Transverse colon (tissue), 4 donors: ENCODE data around the gene KLHL11. TPM values are rescaled to one million over a fixed set of nuclear protein-coding genes. Genes with fewer than 3 reads are reported as not detected.
"Not testable (repeated sequence)": the region's sequence is repeated elsewhere in the genome, so short reads cannot be mapped to it uniquely, and the experiment has no call there.

Source experiments
- DNase-seq: peaks from one replicate; pipeline ENCODE4 v3.0.0-alpha.2; 2019
- H3K27ac ChIP-seq, 4 donors: fragments of 200-600 bp; sonication (generic); 2 replicates each; pipeline ENCODE4 v1.5.1; 2016 to 2018; ENCODE audit warnings: inconsistent platforms in 4 of 4
- H3K27me3 ChIP-seq: fragments of 200-600 bp; sonication (generic); 2 replicates; pipeline ENCODE4 v1.5.1; 2017; ENCODE audit warnings: inconsistent platforms
- H3K36me3 ChIP-seq, 4 donors: fragments of 200-600 bp; sonication (generic); 2 replicates each; pipeline ENCODE4 v1.5.1; 2017 to 2019; ENCODE audit warnings: inconsistent platforms in 4 of 4
- H3K4me1 ChIP-seq, 4 donors: fragments of 200-600 bp; sonication (generic); 2 replicates each; pipeline ENCODE4 v1.5.1; 2017 to 2020; ENCODE audit warnings: inconsistent platforms in 4 of 4
- H3K4me3 ChIP-seq, 4 donors: fragments of 200-600 bp; sonication (generic); 1 replicate in 1 of 4; 2 replicates in 3 of 4; pipeline versions ENCODE4 v1.5.1 to v1.6.1; 2017 to 2019; ENCODE audit warnings: inconsistent platforms in 4 of 4
- H3K9me3 ChIP-seq, 2 donors: fragments of 200-600 bp; sonication (generic); 2 replicates each; pipeline ENCODE4 v1.5.1; 2017 to 2019; ENCODE audit warnings: inconsistent platforms in 2 of 2
- EP300 ChIP-seq: sonication (generic); formaldehyde crosslinking; IDR thresholded peaks from one replicate; pipeline ENCODE4 v1.6.1; 2017; ENCODE audit warnings: antibody characterized with exemption, low read depth
- POLR2A ChIP-seq: fragments of 450-650 bp; IDR thresholded peaks from one replicate; pipeline ENCODE4 v1.6.1; 2016; ENCODE audit warnings: antibody characterized with exemption, mild to moderate bottlenecking, moderate library complexity
- POLR2AphosphoS5 ChIP-seq, 3 donors: sonication (generic); formaldehyde crosslinking; IDR thresholded peaks; one replicate each; pipeline ENCODE4 v1.6.1; 2016; ENCODE audit warnings: antibody characterized with exemption in 3 of 3
- WGBS, 2 donors: methylation state at CpG; one replicate each; pipeline ENCODE4 v1.1.5; 2018; ENCODE audit warnings: low coverage in 1 of 2; 5-methylcytosine and 5-hydroxymethylcytosine counted together
- in situ Hi-C, 4 donors: fragments of 200-750 bp; cut with MboI; loops; one replicate each; pipeline versions ENCODE4 v1.15.0 to v1.15.1; 2017; ENCODE audit warnings: low sequenced_read_pairs in 3 of 4, low pct_ligation_motif_present in 1 of 4, low pct_unique_long_range_greater_than_20kb in 1 of 4
- intact Hi-C: fragments of 100-400 bp; cut with DNase I; formaldehyde crosslinking; loops from one replicate; pipeline ENCODE4 v1.15.1; 2023; ENCODE audit warnings: low total_unique reads
- total RNA-seq, 4 donors: library from RNA; depleted of rRNA; stranded (reverse); fragments of >200 nt; gene quantifications; one replicate each; pipeline ENCODE4 v1.1.0, GENCODE V29; 2016
- TF ChIP-seq, protein P1 (sequence below), 5 experiments: fragments of 200-600 bp in 3 of 5; fragments of 450-650 bp in 2 of 5; sonication (generic) in 3 of 5; IDR thresholded peaks; 1 replicate in 2 of 5; 2 replicates in 3 of 5; pipeline ENCODE4 v1.5.1; 2016 to 2017; ENCODE audit warnings: antibody characterized with exemption in 5 of 5, inconsistent platforms in 3 of 5, mild to moderate bottlenecking in 2 of 5, moderate library complexity in 1 of 5

KLHL11 gene
- total RNA-seq, 4 donors from 2014 or later: 5.4 to 19.5 (median 15.9) TPM

DNA sequence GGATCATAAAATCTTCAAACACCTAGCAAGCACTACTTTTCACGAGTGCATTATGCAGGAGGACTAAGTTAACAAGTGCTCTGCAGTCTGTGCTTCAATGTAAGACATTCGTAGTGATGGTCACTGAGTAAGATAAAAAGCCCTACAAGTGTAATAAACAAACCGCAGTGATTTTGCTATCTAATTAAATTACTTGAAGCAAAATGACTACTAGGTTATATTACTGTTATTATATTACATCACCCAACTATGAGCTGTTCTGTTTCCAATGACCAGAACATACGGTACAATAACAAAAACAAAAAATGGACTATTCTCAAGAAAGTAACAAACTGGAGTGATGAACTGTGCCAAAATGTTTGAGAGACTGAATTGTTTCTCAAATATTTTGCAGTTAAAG, 16.4 kb downstream of the KLHL11 start:
- Histone ChIP-seq H3K36me3 (peaks cover 0 to 3% (median 0%) of the 10 kb centered on the region in 4 donors), H3K4me3 (no peak overlapping the region), H3K27me3 (no peaks in the 10 kb centered on the region), H3K27ac (no peak overlapping the region), H3K4me1 (peaks cover 0 to 4% (median 2%) of the 10 kb centered on the region in 4 donors), H3K9me3 (no peaks in the 10 kb centered on the region)
- WGBS, 2 donors: 35 to 70% methylated on average over 3 to 4 of the region's 4 CpGs
- in situ Hi-C loops (no loop called here), intact Hi-C loops (no loop called here)
- TF ChIP-seq POLR2A (no peak), EP300 (no peak), POLR2AphosphoS5 (IDR thresholded peaks at IDR 0.05) (no peak)
- TF ChIP-seq, protein P1, sequence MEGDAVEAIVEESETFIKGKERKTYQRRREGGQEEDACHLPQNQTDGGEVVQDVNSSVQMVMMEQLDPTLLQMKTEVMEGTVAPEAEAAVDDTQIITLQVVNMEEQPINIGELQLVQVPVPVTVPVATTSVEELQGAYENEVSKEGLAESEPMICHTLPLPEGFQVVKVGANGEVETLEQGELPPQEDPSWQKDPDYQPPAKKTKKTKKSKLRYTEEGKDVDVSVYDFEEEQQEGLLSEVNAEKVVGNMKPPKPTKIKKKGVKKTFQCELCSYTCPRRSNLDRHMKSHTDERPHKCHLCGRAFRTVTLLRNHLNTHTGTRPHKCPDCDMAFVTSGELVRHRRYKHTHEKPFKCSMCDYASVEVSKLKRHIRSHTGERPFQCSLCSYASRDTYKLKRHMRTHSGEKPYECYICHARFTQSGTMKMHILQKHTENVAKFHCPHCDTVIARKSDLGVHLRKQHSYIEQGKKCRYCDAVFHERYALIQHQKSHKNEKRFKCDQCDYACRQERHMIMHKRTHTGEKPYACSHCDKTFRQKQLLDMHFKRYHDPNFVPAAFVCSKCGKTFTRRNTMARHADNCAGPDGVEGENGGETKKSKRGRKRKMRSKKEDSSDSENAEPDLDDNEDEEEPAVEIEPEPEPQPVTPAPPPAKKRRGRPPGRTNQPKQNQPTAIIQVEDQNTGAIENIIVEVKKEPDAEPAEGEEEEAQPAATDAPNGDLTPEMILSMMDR (IDR thresholded peaks at IDR 0.05): no peak
- DNase-seq: no peak

DNA sequence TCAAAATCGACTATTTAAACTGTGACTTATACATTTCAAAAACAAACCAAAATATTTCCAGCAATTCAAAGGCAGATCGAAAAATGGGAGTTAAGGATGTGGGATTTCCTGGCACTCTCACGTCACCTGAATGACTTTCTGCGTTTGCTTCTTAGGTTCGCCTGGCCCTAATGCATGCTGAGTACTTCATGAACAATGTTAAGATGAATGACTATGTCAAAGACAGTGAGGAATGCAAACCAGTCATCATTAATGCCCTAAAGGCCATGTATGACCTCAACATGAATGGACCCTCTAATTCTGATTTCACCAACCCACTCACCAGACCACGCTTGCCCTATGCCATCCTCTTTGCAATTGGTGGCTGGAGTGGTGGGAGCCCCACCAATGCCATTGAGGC, 20.3 kb downstream of the KLHL11 start:
- in situ Hi-C loops (no loop called here), intact Hi-C loops (no loop called here)
- no peak for DNase-seq
- no peaks in the 10 kb centered on the region for H3K9me3 ChIP-seq
- no peak overlapping the region for H3K4me3 ChIP-seq
- TF ChIP-seq, protein P1 (IDR thresholded peaks at IDR 0.05): no peak
- TF ChIP-seq EP300: no peak
- H3K27ac ChIP-seq: no peak overlapping the region
- H3K4me1 ChIP-seq: peaks cover 0 to 4% (median under 1%) of the 10 kb centered on the region in 4 donors
- H3K27me3 ChIP-seq: no peaks in the 10 kb centered on the region
- H3K36me3 ChIP-seq: no peaks in the 10 kb centered on the region
- 86 to 91% methylated on average over 4 to 6 of the region's 6 CpGs for WGBS, 2 donors

DNA sequence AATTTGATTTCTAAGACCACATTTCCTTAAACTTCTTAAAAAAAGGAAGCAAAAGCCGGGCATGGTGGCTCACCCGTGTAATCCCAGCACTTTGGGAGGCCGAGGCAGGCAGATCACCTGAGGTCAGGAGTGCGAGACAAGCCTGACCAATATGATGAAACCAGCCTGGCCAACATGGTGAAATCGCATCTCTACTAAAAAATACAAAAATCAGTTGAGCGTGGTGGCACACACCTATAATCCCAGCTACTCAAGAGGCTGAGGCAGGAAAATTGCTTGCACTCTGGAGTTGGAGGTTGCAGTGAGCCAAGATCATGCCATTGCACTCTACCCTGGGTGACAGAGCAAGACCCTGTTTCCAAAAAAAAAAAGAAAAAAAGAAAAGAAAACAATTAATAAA, 24.4 kb downstream of the KLHL11 start:
- H3K4me1 ChIP-seq, H3K4me3 ChIP-seq, DNase-seq, H3K36me3 ChIP-seq, H3K9me3 ChIP-seq, intact Hi-C loops, in situ Hi-C loops, H3K27me3 ChIP-seq, H3K27ac ChIP-seq: not testable (repeated sequence)
- 86 to 92% methylated on average over 5 to 6 of the region's 6 CpGs for WGBS, 2 donors

DNA sequence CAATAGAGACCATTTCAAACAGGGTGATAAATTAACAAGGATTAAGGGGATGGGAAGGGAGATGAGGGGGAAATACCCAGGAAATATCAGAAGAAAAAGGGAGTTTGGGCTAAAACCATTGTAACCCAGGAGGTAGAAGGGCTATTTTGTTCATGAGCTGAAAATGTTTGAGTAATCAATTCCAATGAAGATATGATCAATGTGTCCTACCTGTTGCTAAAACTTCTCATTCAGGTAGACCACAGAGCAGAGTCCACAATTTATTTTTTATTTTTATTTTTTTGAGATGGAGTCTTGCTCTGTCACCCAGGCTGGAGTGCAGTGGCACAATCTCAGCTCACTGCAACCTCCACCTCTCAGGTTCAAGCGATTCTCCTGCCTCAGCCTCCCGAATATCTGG, 25.8 kb downstream of the KLHL11 start:
- H3K4me3 ChIP-seq, H3K27me3 ChIP-seq, intact Hi-C loops, in situ Hi-C loops, H3K36me3 ChIP-seq, H3K27ac ChIP-seq, DNase-seq, H3K9me3 ChIP-seq: not testable (repeated sequence)
- H3K4me1 ChIP-seq: peaks cover 0 to 12% (median 10%) of the 10 kb centered on the region in 4 donors
- WGBS, 2 donors: 91 to 96% methylated on average over 2 of the region's 2 CpGs

DNA sequence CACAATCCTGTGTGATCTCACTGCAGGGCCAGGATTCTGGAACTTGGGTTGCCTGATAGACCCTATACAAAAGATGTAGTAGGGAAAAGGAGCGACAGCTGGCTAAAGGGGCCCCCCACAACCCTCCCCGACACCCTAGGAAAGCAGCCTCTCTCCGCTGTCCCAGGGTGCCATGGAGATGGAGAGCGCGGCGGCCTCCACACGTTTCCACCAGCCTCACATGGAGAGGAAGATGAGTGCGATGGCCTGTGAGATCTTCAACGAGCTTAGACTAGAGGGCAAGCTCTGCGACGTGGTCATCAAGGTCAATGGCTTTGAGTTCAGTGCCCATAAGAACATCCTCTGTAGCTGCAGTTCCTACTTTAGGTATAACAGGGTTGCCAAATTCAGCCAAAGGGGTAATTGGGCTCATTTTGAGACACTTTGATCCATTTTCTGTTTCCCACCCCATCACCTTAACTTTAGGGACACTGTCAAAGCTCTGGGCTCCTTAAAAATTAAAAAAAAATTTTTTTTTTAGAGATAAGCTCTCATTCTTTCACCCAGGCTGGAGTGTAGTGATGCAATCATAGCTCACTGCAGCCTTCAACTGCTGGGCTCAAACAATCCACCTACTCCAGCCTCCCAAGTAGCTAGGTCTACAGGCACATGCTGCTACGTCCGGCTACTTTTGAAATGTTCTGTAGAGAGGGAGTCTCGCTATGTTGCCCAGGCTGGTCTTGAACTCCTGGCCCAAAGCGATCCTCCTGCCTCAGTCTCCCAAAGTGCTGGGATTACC, 27.3 kb downstream of the KLHL11 start, which contains the start of gene KLHL10:
Gene KLHL10 (plus strand): TSS at position 65 of the 778 bp plus-strand sequence. CDS start 108 bp downstream, at position 173.
- 93 to 96% methylated on average over 6 to 15 of the region's 15 CpGs for WGBS, 2 donors
- no peak for DNase-seq
- no peaks in the 10 kb centered on the region for H3K27me3 ChIP-seq
- TF ChIP-seq, protein P1 (IDR thresholded peaks at IDR 0.05): no peak
- TF ChIP-seq POLR2AphosphoS5 (IDR thresholded peaks at IDR 0.05): no peak
- TF ChIP-seq POLR2A: no peak
- TF ChIP-seq EP300: no peak
- in situ Hi-C loops: no loop called here
- no peaks in the 10 kb centered on the region for H3K9me3 ChIP-seq
- H3K27ac ChIP-seq: peak within 1 kb of the TSS in 1 of 4 donors; percentile 87
- H3K4me1 ChIP-seq: peaks cover 0 to 12% (median 10%) of the 10 kb centered on the region in 4 donors
- H3K36me3 ChIP-seq: no peaks in the 10 kb centered on the region
- intact Hi-C loops: no loop called here
- peak within 1 kb of the TSS in 1 of 4 donors; percentile 65 for H3K4me3 ChIP-seq
